Measurements from ENCODE around the gene S1PR4. TPM values are rescaled to one million over a fixed set of nuclear protein-coding genes. Genes with fewer than 3 reads are reported as not detected.

The S1PR4 gene
- total and polyA plus RNA-seq, 9 of the 15 experiments (the other 6 are each of a cell fraction or from before 2014, with no cell fraction given): 0.27 TPM; not detected in 8

GRCh38 chr19:3154957-3155736 lies 23.4 kb upstream of the S1PR4 start (continued):
- TF ChIP-seq ZBTB40 (IDR thresholded peaks at IDR 0.05) (peak; percentile 82), ZBTB40 (CRISPR knock-in tag; IDR thresholded peaks at IDR 0.05) (no peak), POLR2G (IDR thresholded peaks at IDR 0.05; ENCODE audit: low read depth, low read length) (peak; percentile 68), MYNN (IDR thresholded peaks at IDR 0.05) (peak; percentile 44; the same call in 1 of the 2 replicates), MYNN (CRISPR knock-in tag; IDR thresholded peaks at IDR 0.05) (no peak), NCOA4 (IDR thresholded peaks at IDR 0.05; ENCODE audit: partially characterized antibody) (peak; percentile 68), CLOCK (CRISPR knock-in tag; IDR thresholded peaks at IDR 0.05; ENCODE audit: borderline replicate concordance) (no peak), SPI1 (IDR thresholded peaks at IDR 0.05; ENCODE audit: borderline replicate concordance, low read depth, low read length) (peak; percentile 55; the same call in 1 of the 2 replicates), ZNF41 (CRISPR knock-in tag; conservative IDR thresholded peaks at IDR 0.05) (no peak), ZC3H8 (IDR thresholded peaks at IDR 0.05) (peak; percentile 15; the same call in 1 of the 2 replicates), SIN3A (IDR thresholded peaks at IDR 0.05; ENCODE audit: borderline replicate concordance in 2 of 2, control insufficient read depth in 1 of 2, low read depth in 2 of 2, low read length in 2 of 2) (peak in 1 of 2 experiments; percentile 49; a peak in 1 of 4 replicates), PHB2 (IDR thresholded peaks at IDR 0.05; ENCODE audit: low read depth) (no peak), DLX4 (CRISPR knock-in tag; IDR thresholded peaks at IDR 0.05) (no peak), LEF1 (IDR thresholded peaks at IDR 0.05) (peak; percentile 93)

All from K562 (cell line).